Measurements from ENCODE around the gene FAIM2.
A peak's percentile ranks its signal among the peaks of the same experiment; 100 is the strongest.

Gene FAIM2

DNA sequence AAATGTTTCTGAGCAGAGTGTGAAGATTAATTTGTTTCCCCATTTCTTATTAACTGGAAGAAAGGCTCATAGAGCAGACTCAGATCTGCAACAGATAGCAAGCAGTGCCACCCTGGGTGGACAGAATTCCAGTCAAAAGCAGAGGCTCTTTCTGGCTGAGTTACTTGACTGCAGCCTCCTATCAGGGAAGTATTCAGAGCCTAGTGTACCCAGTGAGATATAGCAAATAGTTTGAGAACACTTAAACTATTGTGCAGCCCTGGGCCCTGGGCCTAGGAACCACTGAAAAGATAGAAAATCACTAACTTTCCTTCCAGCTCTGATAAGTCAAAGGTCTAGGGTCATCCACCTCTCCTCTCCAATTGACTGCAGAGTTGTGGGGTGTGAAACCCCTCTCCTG, 35.6 kb upstream of the FAIM2 start:
- no peak for DNase-seq

- no peak for DNase-seq
Observed at GRCh38 chr12:49937639-49938300, 34.1 kb upstream of the FAIM2 start.

GRCh38 chr12:49936925-49937324, 33.2 kb upstream of the FAIM2 start:
- DNase-seq = no peak

- no peak for DNase-seq
Observed at GRCh38 chr12:49934505-49934904, 30.8 kb upstream of the FAIM2 start.

- no peak for DNase-seq
Observed at GRCh38 chr12:49933796-49934195, 30.1 kb upstream of the FAIM2 start.

- no peak for DNase-seq
Observed at GRCh38 chr12:49932533-49933130, 28.9 kb upstream of the FAIM2 start.

- DNase-seq = no peak
Observed at GRCh38 chr12:49932023-49932422, 28.3 kb upstream of the FAIM2 start.

DNA sequence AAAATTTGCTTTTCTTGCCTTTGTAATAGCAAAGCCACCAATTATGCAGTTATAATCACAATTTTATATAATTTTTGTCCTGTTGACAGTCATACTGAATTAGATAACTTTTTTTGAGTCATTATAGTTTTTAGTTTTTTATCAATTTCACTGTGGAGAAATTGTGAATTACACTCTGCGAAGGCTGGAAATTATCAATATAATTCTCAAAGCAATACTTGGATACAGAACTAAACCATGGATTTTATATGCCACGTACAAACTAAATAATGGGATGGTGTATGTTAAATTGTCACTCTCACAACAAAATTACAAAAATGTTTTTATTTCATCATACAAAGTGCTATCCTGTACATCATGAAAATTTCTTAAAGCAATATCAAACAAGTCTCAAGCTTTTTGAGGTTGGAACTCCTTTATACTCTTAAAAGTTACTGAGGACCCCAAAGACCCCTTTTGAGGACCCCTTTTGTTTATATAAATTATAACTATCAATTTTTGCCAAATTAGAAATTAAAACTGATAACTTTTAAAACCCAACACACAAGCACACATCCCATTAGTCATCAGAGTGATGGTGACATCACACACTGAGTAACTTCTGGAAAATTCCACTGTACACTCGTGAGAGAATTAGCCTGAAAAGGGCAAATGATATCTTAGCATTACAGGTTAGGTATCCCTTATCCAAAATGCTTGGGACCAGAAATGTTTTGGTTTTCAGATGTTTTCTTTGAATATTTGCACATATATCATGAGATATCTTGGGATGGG, 27.0 kb upstream of the FAIM2 start:
- DNase-seq = peak; percentile 29

DNA sequence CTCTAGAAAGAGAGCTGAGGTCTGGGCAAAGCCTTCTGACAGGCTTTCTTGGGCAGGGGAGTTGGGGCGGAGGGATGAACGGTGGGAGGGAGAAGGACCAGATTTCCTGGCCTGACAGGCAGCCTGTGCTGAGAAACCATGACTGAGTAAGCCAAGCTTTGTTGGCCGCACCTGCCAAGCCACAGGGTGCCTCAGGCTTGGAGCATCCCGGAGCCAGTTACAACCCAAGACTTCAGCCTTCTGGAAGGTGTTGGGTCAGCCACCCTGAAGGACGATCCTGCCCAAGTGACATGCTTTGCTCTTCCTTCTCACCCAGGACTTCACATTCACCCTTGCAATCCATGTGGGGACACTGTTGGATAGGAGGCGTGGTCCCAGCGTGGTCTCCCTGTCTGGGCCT, 25.9 kb upstream of the FAIM2 start:
- DNase-seq = no peak

DNA sequence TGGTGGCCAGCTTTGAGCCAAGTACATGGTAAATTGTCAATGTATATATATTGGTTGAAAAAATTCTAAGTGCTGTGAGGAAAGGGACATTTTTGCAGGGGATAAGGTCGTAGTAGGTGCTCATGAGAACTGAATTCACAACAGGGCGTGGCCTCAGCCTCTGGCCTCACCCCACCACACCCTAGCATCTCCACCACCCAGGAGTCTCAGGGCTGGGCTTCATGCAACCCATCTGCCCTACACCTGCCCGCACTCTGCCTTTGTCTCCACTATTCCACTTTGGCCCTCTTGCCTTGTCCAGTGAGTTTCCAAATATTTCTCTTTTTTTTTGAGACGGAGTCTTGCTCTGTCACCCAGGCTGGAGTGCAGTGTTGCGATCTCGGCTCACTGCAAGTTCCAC, 24.8 kb upstream of the FAIM2 start:
- no peak for DNase-seq

- DNase-seq = no peak
Observed at GRCh38 chr12:49925433-49926204, 21.9 kb upstream of the FAIM2 start.

DNA sequence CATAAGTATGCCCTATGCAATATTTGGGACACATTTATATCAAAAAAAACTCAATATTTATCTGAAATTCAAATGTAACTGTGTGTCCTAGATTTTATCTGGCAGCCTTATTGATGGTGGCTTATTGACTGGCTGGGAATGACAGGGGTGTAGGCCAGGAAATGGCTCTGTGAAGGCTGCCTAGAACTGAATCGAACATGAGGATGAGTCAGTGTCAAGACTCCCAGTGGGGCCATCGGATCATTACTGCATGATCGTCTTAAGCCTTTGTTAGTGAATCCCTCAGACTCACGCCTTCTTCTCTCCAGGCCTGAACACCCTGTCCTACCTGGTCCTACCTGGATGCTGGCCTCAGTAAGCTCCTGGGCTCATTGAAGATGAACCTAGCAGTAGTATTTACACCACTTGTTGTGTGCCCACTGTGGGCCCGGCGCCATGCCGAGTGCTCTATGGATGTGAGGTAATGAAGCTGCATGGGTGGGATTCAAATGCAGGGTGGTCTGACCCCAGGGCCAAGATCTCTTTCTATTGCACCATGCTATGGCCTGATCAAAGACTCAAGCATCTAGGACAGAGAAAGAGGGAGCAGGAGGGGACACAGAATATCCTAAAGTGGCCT, 21.0 kb upstream of the FAIM2 start:
- no peak for DNase-seq

GRCh38 chr12:49923880-49924556, 20.3 kb upstream of the FAIM2 start:
- no peak for DNase-seq

DNA sequence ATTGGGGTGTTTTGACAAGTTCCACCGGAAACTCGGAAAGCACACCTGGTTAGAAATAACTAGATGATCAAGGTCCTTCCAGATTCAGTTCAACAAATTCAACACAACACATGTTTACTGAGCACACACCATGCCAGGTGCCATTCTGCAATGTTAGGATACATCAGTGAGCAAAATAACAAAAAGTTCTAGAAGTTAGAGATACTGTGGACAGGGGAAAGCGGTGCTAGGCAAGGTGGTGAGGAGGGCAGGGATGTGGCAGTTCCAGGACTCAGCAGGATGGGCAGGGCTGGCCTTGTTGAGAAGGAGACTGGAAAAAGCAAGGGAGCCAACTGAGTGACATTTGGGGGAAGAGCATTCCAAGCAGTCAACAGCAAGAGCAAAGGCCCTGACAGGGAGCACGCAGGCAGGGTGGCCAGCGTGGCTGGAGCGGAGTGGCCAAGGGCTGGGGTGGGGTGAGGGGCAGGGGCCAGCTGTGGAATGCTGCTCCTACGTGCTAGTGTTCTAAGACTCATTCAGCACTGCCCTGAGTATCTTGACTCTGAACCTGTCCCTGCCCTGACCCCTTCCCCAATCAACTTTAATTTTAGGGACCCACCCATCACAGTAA, 19.4 kb upstream of the FAIM2 start:
- no peak for DNase-seq

- DNase-seq = no peak
Observed at GRCh38 chr12:49922349-49923034, 18.8 kb upstream of the FAIM2 start.

DNA sequence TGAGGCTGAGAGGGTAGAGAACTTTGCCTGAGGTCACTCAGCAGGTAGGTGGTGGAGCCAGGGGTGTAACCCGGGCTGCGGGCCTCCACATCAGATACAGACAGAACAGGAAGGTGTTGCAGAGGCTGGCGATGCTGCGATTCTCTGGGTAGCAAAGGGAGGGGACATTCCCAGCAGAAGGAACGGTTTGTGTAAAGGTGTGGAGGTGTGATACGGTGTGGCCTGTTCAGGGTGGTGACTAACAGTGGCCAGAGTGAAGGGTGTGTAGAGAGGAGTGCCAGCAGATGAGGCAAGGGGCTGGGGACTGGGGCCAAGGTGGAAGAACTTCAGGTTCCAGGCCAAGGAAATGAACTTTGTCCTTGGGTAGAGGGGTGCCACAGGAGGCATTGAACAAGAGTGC, 18.2 kb upstream of the FAIM2 start:
- no peak for DNase-seq

- no peak for DNase-seq
Observed at GRCh38 chr12:49921299-49921698, 17.6 kb upstream of the FAIM2 start.

- no peak for DNase-seq
Observed at GRCh38 chr12:49920915-49921286, 17.2 kb upstream of the FAIM2 start.

GRCh38 chr12:49920241-49920914, 16.7 kb upstream of the FAIM2 start:
- no peak for DNase-seq

GRCh38 chr12:49917788-49918173, 14.1 kb upstream of the FAIM2 start:
- DNase-seq = no peak

Data from amniotic stem cell (primary cell).